DOHH2 (cell line): ENCODE data around the gene ACTBL2.

Experiments
- EZH2phosphoT487 ChIP-seq: fragments of 200-600 bp; sonication (generic); IDR thresholded peaks from 2 replicates; pipeline ENCODE4 v1.6.1; 2017; ENCODE audit warnings: borderline replicate concordance, mild to moderate bottlenecking, antibody characterized with exemption, low read length, moderate library complexity, mixed read lengths
- TF ChIP-seq, protein P1 (sequence below): fragments of 200-600 bp; sonication (generic); IDR thresholded peaks from one replicate; pipeline ENCODE4 v1.5.1; 2014; ENCODE audit warnings: antibody characterized with exemption, mild to moderate bottlenecking, low read depth, low read length; ENCODE audit not compliant: poor library complexity, severe bottlenecking

DNA sequence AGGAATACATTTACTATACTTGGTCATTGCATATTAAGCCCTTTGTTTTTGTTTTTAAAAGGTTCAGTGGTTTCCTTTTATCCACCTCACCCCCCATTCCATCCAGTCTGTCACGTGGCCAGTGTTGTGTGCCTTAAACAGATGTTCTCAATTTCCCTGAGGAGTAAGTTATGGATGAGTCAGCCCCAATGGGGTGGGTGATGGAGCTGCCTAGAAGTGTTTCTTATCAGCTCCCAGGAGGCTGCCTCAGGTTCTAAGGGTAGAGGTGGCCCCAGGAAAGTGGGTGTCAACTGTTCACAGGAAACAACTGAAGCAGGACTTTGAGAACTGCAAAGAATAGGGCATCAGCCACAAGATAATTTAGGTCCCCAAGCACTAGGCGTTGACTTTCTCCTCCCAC is 41.1 kb downstream of the ACTBL2 start:
- TF ChIP-seq, protein P1, sequence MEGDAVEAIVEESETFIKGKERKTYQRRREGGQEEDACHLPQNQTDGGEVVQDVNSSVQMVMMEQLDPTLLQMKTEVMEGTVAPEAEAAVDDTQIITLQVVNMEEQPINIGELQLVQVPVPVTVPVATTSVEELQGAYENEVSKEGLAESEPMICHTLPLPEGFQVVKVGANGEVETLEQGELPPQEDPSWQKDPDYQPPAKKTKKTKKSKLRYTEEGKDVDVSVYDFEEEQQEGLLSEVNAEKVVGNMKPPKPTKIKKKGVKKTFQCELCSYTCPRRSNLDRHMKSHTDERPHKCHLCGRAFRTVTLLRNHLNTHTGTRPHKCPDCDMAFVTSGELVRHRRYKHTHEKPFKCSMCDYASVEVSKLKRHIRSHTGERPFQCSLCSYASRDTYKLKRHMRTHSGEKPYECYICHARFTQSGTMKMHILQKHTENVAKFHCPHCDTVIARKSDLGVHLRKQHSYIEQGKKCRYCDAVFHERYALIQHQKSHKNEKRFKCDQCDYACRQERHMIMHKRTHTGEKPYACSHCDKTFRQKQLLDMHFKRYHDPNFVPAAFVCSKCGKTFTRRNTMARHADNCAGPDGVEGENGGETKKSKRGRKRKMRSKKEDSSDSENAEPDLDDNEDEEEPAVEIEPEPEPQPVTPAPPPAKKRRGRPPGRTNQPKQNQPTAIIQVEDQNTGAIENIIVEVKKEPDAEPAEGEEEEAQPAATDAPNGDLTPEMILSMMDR: no peak
- no peak for TF ChIP-seq EZH2phosphoT487
